ENCODE data around the gene ELF2.
"Not testable (repeated sequence)": the region's sequence is repeated elsewhere in the genome, so short reads cannot be mapped to it uniquely, and the experiment has no call there.

The ELF2 gene

DNA sequence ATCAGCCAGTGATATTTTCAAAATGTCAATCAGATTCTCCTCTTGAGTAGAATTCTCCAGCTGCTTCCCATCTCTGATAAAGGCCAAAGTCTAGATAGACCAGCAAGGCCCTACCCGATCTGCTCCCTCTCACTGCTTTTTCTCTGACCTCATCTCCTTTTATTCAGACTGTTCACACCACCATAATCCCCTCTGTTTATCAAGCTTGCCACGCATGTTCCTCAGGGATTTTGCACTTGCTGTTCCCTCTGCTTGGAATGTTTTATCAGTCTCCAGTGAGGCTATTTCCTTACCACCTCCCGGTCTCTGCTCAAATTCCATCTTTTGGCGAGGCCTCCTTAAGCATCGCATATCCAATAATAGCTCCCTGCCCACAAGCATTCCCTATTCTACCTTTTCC lies 141.4 kb downstream of the ELF2 start:
- Mint-ChIP-seq H3K27ac (peak overlapping the region; percentile 21), H3K9me3 (no peaks in the 10 kb centered on the region), H3K36me3 (peaks cover 39% of the 10 kb centered on the region), H3K4me1 (peaks cover 18% of the 10 kb centered on the region), H3K4me3 (no peak overlapping the region)
- DNase-seq (ENCODE audit: low spot score in 2 of 2): no peak
- ATAC-seq: no peak

- peak; percentile 70 for ATAC-seq
- Mint-ChIP-seq H3K4me3 (no peak overlapping the region), H3K27ac (no peak overlapping the region)
These were observed 146.3 kb downstream of the ELF2 start for GRCh38 chr4:139030614-139031235.

DNA sequence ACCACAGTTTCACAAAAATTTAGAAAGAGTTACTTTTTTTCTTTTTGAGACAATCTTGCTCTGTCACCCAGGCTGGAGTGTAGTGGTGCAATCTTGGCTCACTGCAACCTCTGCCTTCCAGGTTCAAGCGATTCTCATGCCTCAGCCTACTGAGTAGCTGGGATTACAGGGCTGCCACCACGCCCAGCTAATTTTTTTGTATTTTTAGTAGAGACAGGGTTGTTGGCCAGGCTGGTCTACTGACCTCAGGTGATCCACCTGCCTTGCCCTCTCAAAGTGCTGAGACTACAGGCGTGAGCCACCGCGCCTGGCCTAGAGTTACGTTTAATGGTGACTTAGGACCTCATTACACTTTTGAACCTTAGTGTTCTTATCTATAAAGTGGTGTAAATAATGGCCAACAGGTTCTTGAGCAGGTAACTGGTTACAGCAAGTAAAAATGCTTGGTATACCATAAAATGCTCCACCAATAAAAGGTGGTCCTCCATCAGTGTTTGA lies 147.1 kb downstream of the ELF2 start:
- Mint-ChIP-seq H3K4me1 (peaks cover 11% of the 10 kb centered on the region), H3K36me3 (peaks cover 17% of the 10 kb centered on the region)
- not testable (repeated sequence) for H3K9me3 Mint-ChIP-seq; H3K27ac Mint-ChIP-seq; H3K4me3 Mint-ChIP-seq; DNase-seq (ENCODE audit: low spot score in 2 of 2); ATAC-seq

More at GRCh38 chr4:139030614-139031235, 146.3 kb downstream of the ELF2 start:
- DNase-seq (ENCODE audit: low spot score in 2 of 2): peak; percentile 55 to 75
- Mint-ChIP-seq H3K36me3 (peaks cover 18% of the 10 kb centered on the region), H3K4me1 (peaks cover 18% of the 10 kb centered on the region), H3K9me3 (no peaks in the 10 kb centered on the region)

GRCh38 chr4:139028191-139028661 lies 148.8 kb downstream of the ELF2 start:
- H3K4me3 Mint-ChIP-seq: no peak overlapping the region
- DNase-seq (ENCODE audit: low spot score in 2 of 2): no peak
- H3K27ac Mint-ChIP-seq: no peak overlapping the region
- H3K36me3 Mint-ChIP-seq: peaks cover 28% of the 10 kb centered on the region
- peaks cover 7% of the 10 kb centered on the region for H3K4me1 Mint-ChIP-seq
- no peaks in the 10 kb centered on the region for H3K9me3 Mint-ChIP-seq
- ATAC-seq: no peak

DNA sequence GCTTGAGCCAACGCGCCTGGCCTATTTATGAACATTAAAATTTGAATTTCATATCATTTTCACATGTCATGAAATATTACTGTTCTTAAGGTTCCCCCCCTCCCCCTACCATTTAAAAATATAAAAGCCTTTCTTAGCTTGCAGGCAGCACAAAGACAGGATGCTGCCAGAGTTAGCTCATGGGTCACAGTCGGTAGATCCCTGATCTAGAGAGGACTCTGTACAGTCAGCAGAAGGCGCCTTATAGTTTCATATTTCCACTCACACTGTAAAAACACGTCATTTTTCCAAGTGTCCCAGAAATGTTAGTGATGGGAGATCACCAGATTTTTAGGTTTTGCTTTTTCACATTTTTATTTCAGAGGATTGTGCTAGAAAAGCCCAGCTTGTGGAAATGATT lies 149.2 kb downstream of the ELF2 start:
- H3K36me3 Mint-ChIP-seq: peaks cover 29% of the 10 kb centered on the region
- H3K4me1 Mint-ChIP-seq: peaks cover 7% of the 10 kb centered on the region
- H3K27ac Mint-ChIP-seq: no peak overlapping the region
- H3K4me3 Mint-ChIP-seq: no peak overlapping the region
- no peaks in the 10 kb centered on the region for H3K9me3 Mint-ChIP-seq
- no peak for ATAC-seq
- DNase-seq (ENCODE audit: low spot score in 2 of 2): no peak

GRCh38 chr4:139025841-139026240 lies 151.2 kb downstream of the ELF2 start:
- Mint-ChIP-seq H3K4me3 (no peak overlapping the region), H3K36me3 (peaks cover 33% of the 10 kb centered on the region), H3K4me1 (peaks cover 10% of the 10 kb centered on the region), H3K9me3 (no peaks in the 10 kb centered on the region), H3K27ac (no peak overlapping the region)
- no peak for ATAC-seq
- no peak for DNase-seq (ENCODE audit: low spot score in 2 of 2)

DNA sequence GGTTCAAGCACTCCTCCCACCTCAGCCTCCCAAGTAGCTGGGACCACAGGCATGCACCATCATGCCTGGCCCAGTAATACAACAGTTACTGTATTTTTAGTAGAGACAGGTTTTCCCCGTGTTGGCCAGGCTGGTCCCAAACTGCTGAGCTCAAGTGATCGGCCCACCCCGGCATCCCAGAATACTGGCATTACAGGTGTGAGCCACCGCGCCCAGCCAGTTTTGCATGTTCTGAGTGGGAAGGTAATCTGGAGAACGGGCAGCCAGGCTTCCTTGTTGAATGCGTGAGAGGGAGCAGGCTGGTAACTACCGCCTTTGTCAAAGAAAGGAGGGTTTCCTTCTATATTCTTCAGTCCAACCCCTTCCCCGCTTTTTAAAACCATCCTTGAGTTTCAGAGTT lies 152.3 kb downstream of the ELF2 start:
- Mint-ChIP-seq H3K36me3 (peaks cover 40% of the 10 kb centered on the region), H3K27ac (peak overlapping the region; percentile 34), H3K4me1 (peaks cover 6% of the 10 kb centered on the region), H3K9me3 (no peaks in the 10 kb centered on the region), H3K4me3 (no peak overlapping the region)
- no peak for ATAC-seq
- no peak for DNase-seq (ENCODE audit: low spot score in 2 of 2)

GRCh38 chr4:139022835-139023234 lies 154.2 kb downstream of the ELF2 start:
- peaks cover 15% of the 10 kb centered on the region for H3K4me1 Mint-ChIP-seq
- no peak overlapping the region for H3K4me3 Mint-ChIP-seq
- H3K9me3 Mint-ChIP-seq: no peaks in the 10 kb centered on the region
- peaks cover 41% of the 10 kb centered on the region for H3K36me3 Mint-ChIP-seq
- H3K27ac Mint-ChIP-seq: no peak overlapping the region
- ATAC-seq: no peak
- no peak for DNase-seq (ENCODE audit: low spot score in 2 of 2)

DNA sequence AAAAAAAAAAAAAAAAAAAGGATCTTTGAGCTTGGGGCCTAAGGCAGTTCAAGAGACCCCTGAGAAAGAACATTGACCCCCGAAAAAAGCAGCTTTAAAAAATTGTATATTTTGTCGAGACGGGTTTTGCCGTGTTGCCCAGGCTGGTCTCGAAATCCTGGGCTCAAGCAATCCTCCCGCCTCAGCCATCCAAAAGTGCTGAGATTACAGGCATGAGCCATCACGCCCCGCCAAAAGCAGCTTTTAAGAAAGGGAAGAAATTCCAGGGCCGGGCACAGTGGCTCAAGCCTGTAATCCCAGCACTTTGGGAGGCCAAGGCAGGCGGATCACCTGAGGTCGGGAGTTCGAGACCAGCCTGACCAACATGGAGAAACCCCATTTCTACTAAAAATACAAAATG lies 155.9 kb downstream of the ELF2 start:
- DNase-seq (ENCODE audit: low spot score in 2 of 2); ATAC-seq; H3K4me3 Mint-ChIP-seq; H3K27ac Mint-ChIP-seq; H3K9me3 Mint-ChIP-seq: not testable (repeated sequence)
- H3K4me1 Mint-ChIP-seq: peaks cover 15% of the 10 kb centered on the region
- peaks cover 41% of the 10 kb centered on the region for H3K36me3 Mint-ChIP-seq

DNA sequence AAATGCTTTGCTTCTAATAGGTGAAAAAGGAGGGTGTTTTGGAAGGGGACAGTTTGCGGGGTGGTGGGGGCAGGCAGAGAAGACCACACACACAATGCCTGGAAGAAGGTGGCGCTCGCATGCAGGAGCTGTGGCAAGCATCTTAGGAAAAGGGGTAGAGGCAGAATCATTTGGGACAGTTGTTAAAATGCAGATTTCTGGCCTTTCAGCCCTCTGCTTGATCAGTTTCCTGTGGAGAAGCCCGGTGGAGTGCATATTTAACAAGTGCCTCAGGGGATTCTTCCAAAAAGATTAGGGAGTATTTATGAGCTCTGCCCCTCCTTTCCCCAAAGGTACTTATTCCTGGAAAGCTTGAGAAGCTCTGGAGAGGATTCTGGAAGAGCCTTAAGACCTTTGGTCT lies 156.6 kb downstream of the ELF2 start:
- peak overlapping the region; percentile 50 for H3K27ac Mint-ChIP-seq
- H3K4me1 Mint-ChIP-seq: peaks cover 15% of the 10 kb centered on the region
- no peaks in the 10 kb centered on the region for H3K9me3 Mint-ChIP-seq
- ATAC-seq (no peak), DNase-seq (ENCODE audit: low spot score in 2 of 2) (no peak)
- no peak overlapping the region for H3K4me3 Mint-ChIP-seq
- H3K36me3 Mint-ChIP-seq: peaks cover 41% of the 10 kb centered on the region

DNA sequence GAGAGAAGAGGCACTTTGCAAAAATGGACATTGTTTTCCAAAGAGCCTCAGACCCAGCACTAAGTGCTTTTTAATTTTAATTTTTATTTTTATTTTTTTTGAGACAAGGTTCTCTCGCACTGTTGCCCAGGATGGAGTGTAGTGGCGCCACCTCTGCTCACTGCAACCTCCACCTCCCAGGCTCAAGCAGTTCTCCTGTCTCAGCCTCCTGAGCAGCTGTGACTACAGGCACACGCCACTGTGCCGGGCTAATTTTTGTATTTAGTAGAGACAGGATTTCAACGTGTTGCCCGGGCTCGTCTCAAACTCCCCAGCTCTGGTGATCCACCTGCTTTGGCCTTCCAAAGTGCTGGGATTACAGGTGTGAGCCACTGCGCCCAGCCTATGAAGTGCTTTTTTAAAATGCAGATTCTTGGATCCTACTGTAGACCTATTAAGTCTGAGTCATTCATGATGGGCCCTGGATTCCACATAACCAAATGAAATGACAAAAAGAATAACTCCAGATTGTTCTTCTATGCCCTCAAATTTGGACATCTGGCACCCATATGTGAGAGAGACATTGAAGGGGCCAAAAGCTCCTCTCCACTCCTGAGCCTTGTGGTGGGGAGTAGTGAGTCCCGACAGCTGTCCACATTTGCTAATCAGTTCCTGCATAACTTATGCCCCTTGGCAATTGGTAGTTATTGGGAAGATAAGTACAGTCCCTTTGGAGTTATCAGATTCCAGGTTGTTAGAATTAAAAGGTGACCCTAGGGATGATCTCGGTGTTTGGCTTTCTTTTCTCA lies 157.9 kb downstream of the ELF2 start:
- peaks cover 26% of the 10 kb centered on the region for H3K4me1 Mint-ChIP-seq
- no peaks in the 10 kb centered on the region for H3K9me3 Mint-ChIP-seq
- no peak for DNase-seq (ENCODE audit: low spot score in 2 of 2)
- no peak overlapping the region for H3K4me3 Mint-ChIP-seq
- H3K27ac Mint-ChIP-seq: no peak overlapping the region
- ATAC-seq: no peak
- H3K36me3 Mint-ChIP-seq: peaks cover 35% of the 10 kb centered on the region

DNA sequence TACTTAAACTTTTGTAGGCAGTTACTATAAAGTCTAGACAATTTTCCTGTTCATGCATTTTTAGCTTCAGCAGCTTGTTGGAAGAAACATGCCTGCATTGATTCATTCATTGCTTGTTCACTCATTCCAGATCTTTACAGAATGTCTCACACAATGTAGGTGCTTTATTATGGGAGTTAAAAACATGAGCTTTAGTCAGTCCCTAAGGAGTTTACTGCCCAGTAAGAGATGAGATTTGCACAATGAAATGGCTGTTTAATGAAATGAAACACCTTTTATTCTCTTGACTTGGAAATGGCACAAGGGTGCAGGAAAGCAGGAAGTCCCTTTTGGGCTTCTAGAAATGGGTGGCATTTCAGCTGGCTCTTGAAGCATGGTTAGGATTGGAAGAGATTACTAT lies 158.5 kb downstream of the ELF2 start:
- H3K4me3 Mint-ChIP-seq: no peak overlapping the region
- H3K36me3 Mint-ChIP-seq: peaks cover 28% of the 10 kb centered on the region
- peaks cover 26% of the 10 kb centered on the region for H3K4me1 Mint-ChIP-seq
- H3K9me3 Mint-ChIP-seq: no peaks in the 10 kb centered on the region
- H3K27ac Mint-ChIP-seq: no peak overlapping the region
- DNase-seq (ENCODE audit: low spot score in 2 of 2) (no peak), ATAC-seq (no peak)

- H3K9me3 Mint-ChIP-seq: no peaks in the 10 kb centered on the region
- ATAC-seq (no peak), DNase-seq (ENCODE audit: low spot score in 2 of 2) (no peak)
- peaks cover 23% of the 10 kb centered on the region for H3K36me3 Mint-ChIP-seq
- H3K4me3 Mint-ChIP-seq: no peak overlapping the region
- peaks cover 26% of the 10 kb centered on the region for H3K4me1 Mint-ChIP-seq
- no peak overlapping the region for H3K27ac Mint-ChIP-seq
These were observed 159.2 kb downstream of the ELF2 start for GRCh38 chr4:139017861-139018260.

DNA sequence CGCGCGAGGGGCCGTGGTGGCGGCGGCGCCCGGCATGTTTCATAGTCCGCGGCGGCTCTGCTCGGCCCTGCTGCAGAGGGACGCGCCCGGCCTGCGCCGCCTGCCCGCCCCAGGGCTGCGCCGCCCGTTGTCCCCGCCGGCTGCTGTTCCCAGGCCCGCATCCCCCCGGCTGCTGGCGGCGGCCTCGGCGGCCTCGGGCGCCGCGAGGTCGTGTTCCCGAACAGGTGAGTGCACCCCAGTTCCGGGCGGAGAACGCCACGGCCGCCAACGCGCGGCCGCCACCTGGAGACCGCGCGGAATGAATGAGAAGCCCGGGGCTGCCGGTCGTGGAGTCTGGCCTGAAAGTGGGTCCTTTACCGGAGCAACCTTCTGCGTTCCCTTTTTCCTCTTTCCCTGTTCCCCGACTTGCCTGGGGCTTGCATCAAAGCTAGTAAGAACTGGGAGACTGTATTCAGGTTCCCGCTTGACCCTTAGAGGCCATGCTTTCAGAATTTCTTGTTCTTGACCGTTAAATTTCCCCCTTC lies 161.0 kb downstream of the ELF2 start:
- DNase-seq (ENCODE audit: low spot score in 2 of 2): no peak
- Mint-ChIP-seq H3K4me3 (peak overlapping the region; percentile 72), H3K27ac (peak overlapping the region; percentile 96), H3K4me1 (peaks cover 20% of the 10 kb centered on the region), H3K36me3 (peaks cover 19% of the 10 kb centered on the region), H3K9me3 (no peaks in the 10 kb centered on the region)
- peak; percentile 43 for ATAC-seq

DNA sequence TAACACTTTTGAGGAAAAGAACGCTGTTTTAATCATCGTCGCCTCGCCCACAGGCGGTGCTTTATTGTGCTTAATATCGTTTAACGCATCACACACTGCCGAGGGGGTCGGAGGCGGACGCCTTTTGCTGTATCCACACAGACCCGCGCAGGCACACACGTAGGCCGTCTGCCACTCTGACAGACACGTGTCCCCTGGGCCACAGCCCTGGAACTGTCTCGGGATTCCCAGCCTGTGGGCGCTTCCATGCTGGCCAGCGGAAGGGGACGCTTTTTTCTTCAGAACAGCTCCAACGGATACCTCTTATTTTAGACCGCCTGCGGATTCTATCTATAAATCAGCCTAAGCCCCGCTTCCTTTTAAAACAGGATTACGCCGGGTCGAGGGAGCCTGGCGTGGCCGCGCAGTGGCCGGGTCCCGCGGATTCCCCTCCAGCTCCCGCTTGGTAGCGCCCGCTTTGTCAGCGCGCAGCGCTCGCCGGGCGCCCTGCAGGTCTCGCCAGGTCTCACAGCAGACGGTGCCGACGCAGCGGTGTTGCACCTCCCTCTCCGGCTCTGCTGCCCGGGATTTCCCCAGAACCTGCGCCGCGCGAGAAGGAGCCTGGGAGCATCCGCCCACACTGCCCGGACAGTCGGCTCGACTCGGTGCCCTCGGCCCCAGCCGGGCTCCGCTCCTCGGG lies 161.6 kb downstream of the ELF2 start, which contains the start of gene NOCT:
Gene NOCT (plus strand): TSS at position 513 of the 679 bp plus-strand sequence. CDS start 201 bp downstream, outside the sequence.
- Mint-ChIP-seq H3K9me3 (no peaks in the 10 kb centered on the region), H3K27ac (peak within 1 kb of the TSS; percentile 96), H3K36me3 (peaks cover 13% of the 10 kb centered on the region)

More for the DNA sequence above, 161.6 kb downstream of the ELF2 start, which contains the start of gene NOCT:
- H3K4me3 Mint-ChIP-seq: peak within 1 kb of the TSS; percentile 72
- H3K4me1 Mint-ChIP-seq: peaks cover 20% of the 10 kb centered on the region
- ATAC-seq: peak; percentile 96
- DNase-seq (ENCODE audit: low spot score in 2 of 2): peak; percentile 79 to 95
